DMS153 (cell line): ENCODE data around the gene ATP13A1.

Experiments
- DNase-seq: peaks from one replicate; lab custom pipeline; 2025; lab: John Stamatoyannopoulos, UW

The ATP13A1 gene

DNA sequence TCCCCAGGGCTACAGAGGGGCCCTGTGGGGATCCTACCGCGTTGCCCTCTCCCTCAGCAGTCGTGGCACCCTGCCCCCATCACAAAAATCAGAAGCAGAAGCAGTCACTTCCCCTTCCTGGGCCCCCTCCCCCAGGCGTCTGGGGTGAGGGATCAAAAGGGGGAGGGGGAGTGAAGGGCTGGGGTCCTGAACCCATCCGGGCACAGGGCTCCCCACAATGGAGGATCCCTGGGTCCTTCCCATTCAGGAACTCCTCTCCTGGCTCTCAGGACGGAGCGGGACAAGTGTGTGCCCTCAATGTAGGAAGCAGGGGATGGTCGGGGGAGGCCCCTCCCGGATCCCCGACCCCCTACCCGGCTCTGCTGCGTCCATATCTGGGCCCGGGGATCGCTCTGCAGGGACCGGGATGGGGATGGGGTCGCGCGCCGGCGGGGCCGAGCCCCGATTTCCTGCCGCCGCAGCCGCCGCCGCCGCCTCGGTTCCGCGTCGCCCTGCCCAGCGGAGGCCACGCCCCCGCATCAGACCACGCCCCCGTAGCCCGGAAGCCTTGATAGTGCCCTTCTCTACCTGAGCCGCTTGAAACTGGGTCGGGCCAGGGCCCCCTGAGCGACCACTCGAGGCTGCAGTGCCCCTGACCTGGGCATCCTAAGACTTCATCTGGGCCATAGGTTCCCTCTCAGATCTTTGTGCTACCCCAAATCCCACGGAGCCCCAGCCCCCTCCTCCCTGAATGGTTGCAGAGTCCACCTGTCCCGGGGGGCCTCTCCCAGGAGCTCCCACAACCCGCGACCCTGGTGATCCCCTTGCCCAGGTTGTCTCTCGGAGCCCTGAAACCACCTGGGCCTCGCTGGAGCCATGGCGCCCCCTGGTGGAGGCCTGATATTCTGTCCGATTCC is 20.1 kb downstream of the ATP13A1 start, which contains the start of gene GMIP:
Gene GMIP (minus strand): TSS at position 500 of the 896 bp plus-strand sequence. CDS start 128 bp downstream, at position 372.
- DNase-seq = peak; percentile 30

- no peak for DNase-seq
Observed at GRCh38 chr19:19642506-19643157, 20.8 kb downstream of the ATP13A1 start.

DNA sequence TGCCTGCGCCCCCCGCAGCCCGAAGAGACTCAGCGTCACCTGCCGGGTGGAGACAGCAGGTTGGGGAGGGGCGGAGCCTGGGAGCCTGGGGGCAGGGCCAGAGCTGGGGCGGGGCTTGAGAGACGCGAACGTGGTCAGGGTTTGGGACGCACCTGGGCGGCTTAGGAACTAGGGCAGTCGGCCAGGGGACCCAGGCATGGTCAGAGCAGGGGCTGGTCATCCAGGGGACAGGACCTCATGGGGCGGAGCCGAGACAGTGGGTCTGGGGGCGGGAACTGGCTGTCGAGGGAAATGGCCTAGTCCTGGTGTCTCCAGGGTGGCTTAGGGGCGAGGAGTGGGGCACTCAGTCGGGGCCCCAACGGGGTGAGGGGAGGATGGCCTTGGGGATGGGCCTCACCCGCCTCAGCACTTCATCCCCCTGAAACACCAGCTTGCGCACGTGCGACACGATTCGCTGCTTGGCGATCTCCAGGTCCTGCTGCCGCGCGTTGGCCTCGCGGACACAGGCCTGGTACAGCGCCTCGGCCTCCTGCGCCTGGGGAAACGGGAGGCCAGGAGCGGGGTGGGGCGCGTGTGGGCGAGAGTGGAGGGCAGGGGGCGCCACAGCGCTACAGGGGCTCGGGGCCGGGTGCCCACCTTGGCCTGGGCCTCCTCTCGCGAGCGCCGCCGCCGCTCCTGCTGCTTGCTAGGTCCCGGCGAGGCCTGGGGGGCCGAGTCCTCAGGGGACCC is 25.8 kb downstream of the ATP13A1 start:
- DNase-seq = no peak

- DNase-seq = no peak
Observed at GRCh38 chr19:19637186-19637522, 26.3 kb downstream of the ATP13A1 start.

GRCh38 chr19:19636573-19637185 is 26.8 kb downstream of the ATP13A1 start:
- DNase-seq = no peak

DNA sequence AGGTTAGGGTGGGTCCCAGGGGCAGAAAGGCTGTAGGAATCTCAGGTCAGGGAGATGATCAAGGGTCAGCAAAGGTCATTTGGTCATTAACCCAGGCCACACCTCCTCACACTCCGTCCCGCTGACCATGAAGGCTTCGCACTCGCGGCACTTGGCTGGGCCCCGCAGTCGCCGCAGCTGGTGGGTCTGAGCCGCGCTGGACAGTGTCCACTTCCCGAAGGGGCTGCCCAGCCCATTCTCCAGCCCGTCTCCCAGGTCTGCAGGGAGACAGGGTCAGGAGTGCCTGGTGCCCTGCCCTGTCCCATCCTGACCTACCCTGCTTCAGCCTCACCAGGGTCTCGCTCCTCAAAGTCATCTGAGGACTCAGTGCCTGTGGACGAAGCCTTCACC is 28.2 kb downstream of the ATP13A1 start:
- no peak for DNase-seq

GRCh38 chr19:19634516-19635312 is 28.8 kb downstream of the ATP13A1 start:
- no peak for DNase-seq

- DNase-seq = no peak
Observed at GRCh38 chr19:19633711-19634515, 29.6 kb downstream of the ATP13A1 start.

GRCh38 chr19:19632661-19633060 is 30.8 kb downstream of the ATP13A1 start:
- no peak for DNase-seq

DNA sequence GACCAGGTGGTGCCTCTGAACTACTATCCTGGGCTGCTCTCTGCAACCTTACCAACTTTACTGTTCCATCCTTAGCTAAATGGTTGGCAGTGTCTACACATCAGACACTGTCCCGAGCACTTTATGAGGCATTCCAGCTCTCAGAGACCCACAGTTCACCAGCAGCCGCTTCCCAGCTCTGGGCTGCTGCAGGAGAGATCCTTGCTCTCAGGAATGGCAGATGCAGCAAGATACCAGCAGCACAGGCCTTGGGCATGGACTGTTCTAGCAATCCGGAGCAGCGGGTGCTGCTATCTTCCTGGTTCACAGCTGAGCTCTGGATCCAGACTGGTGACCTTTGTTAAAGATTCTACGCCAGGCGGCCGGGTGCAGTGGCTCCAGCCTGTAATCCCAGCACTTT is 32.1 kb downstream of the ATP13A1 start:
- DNase-seq = no peak

DNA sequence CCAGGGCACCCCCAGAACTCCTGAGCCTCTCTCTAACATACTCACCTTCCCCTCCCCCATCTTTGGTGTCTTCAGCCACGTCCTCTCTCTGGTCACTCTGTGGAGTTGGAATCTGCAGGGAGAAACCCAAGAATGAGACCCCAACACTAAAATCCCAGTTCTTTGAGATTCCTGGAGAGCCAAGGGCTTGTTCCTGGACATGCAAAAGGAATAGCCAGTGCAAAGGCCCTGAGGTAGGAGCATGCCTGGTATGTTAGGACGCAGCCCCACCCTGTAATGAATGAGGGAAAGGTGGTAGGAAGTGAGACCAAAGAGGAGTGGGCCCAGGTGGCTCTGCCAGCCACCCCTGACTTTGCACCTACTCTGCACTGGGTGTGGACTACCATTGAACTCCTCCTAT is 33.0 kb downstream of the ATP13A1 start:
- DNase-seq = no peak

DNA sequence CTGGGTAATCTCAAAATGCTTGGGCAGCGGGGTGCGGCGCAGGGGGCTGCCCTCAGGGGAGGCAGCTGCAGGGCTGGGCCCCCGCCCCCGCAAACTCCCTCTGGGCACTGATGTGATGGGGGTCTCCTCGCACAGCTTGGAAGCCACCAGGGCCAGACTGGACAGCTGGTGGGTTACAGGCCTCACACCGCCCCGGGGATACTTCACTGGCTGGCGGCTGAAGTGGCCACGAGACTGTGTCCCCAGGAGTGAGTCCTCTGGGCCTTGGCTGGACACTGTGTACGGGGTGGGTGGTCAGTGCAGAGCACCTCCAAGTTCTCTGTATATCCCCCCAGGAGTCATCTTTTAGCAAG is 33.4 kb downstream of the ATP13A1 start:
- no peak for DNase-seq

GRCh38 chr19:19628501-19629134 is 34.9 kb downstream of the ATP13A1 start:
- peak; percentile 31 for DNase-seq

- DNase-seq = peak; percentile 48
Observed at GRCh38 chr19:19627621-19628500, 35.6 kb downstream of the ATP13A1 start, which contains the start of gene LPAR2. TSS of gene LPAR2 (minus strand) at chr19:19628220. CDS start at chr19:19627275, 945 bp downstream.

GRCh38 chr19:19626516-19627472 is 36.7 kb downstream of the ATP13A1 start:
- no peak for DNase-seq

- DNase-seq = no peak
Observed at GRCh38 chr19:19624032-19624570, 39.4 kb downstream of the ATP13A1 start.

DNA sequence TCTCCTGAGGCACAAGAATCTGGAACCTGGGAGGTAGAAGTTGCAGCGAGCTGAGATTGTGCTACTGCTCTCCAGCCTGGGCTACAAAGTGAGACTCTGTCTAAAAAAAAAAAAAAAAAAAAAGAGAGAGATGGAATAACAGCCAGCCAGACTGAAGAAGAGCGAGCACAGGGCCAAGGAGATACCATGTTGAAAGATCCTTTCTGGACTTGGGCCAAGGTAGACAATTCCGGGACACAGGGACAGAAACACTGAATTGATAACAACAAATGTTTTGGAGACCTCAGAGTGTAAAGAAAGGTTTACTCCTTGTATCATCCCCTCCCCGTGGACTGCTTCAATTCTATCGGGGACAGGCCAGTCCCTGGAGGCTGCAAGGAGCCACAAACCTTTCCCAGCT is 40.1 kb downstream of the ATP13A1 start:
- no peak for DNase-seq

GRCh38 chr19:19619849-19620210 is 43.6 kb downstream of the ATP13A1 start:
- DNase-seq = no peak
